A549 (cell line): ENCODE measurements around the gene IQCE. TPM values are rescaled to one million over a fixed set of nuclear protein-coding genes. Genes with fewer than 3 reads are reported as not detected.

Source experiments
- ATAC-seq, 2 experiments: fragments of 200-7000 bp in 1 of 2; fragments of >200 bp in 1 of 2; cut with Nextera tagmentation in 1 of 2; cut with Tn5 transposase in 1 of 2; 3 replicates each; pipeline versions ENCODE4 v1.8.0 to v1.9.1; 2018 to 2020; ENCODE audit warnings: mild to moderate bottlenecking in 1 of 2, moderate library complexity in 1 of 2
- CTCF ChIA-PET: fragments of 300-600 bp; sonication (Branson Sonifier 250); formaldehyde crosslinking; extraction: SDS; loops from one replicate; lab custom pipeline; 2021; ENCODE audit warnings: antibody characterized with exemption, inconsistent platforms; lab: Yijun Ruan, JAX
- POLR2A ChIA-PET: fragments of 350-600 bp; formaldehyde crosslinking; extraction: SDS; loops from one replicate; lab custom pipeline; 2021; ENCODE audit warnings: antibody characterized with exemption, inconsistent platforms; lab: Yijun Ruan, JAX
- DNase-seq, 2 experiments: peaks; one replicate each; pipeline versions ENCODE4 v3.0.0 to v3.0.0-alpha.2; 2011 to 2016; ENCODE audit warnings: low read depth in 1 of 2, low spot score in 1 of 2
- FAIRE-seq: peaks from 2 replicates; lab custom pipeline; 2011; peaks lifted over from hg19 to GRCh38; lab: Jason Lieb, UNC
- H3K27ac ChIP-seq, 2 experiments: fragments of >200 bp; sonication (Bioruptor Twin); formaldehyde crosslinking; 3 replicates each; pipeline ENCODE4 v1.5.1; 2016 to 2017
- H3K4me1 ChIP-seq: fragments of >200 bp; sonication (Bioruptor Twin); formaldehyde crosslinking; 3 replicates; pipeline ENCODE4 v1.6.1; 2016
- H3K4me2 ChIP-seq: fragments of >200 bp; sonication (Bioruptor Twin); formaldehyde crosslinking; 3 replicates; pipeline ENCODE4 v1.6.1; 2016
- H3K4me3 ChIP-seq: fragments of >200 bp; sonication (Bioruptor Twin); formaldehyde crosslinking; 3 replicates; pipeline ENCODE4 v1.5.1; 2016
- H3K9me3 ChIP-seq: fragments of >200 bp; sonication (Bioruptor Twin); formaldehyde crosslinking; 3 replicates; pipeline ENCODE4 v1.6.1; 2016
- CBX2 ChIP-seq: fragments of 200-600 bp; sonication (generic); IDR thresholded peaks from 2 replicates; pipeline ENCODE4 v1.6.1; 2016; ENCODE audit warnings: low read depth, mild to moderate bottlenecking, borderline replicate concordance
- CHD2 ChIP-seq: fragments of 150-350 bp; IDR thresholded peaks from 2 replicates; pipeline ENCODE4 v1.6.1; 2014; ENCODE audit warnings: low read length; ENCODE audit not compliant: partially characterized antibody
- CHD4 ChIP-seq: fragments of 200-600 bp; sonication (generic); IDR thresholded peaks from 2 replicates; pipeline ENCODE4 v1.6.1; 2016; ENCODE audit warnings: antibody characterized with exemption, mild to moderate bottlenecking, borderline replicate concordance
- EHF ChIP-seq: fragments of 250-450 bp; sonication (Bioruptor Pico); IDR thresholded peaks from 2 replicates; pipeline ENCODE4 v1.5.0; 2020; ENCODE audit warnings: mild to moderate bottlenecking
- FOSL2 ChIP-seq, 2 experiments: fragments of 450-650 bp in 1 of 2; fragments of >200 bp in 1 of 2; sonication (Bioruptor Twin) in 1 of 2; formaldehyde crosslinking; IDR thresholded peaks; 2 replicates each; pipeline versions ENCODE4 v1.5.0 to v1.6.1; 2016 to 2020; ENCODE audit warnings: mild to moderate bottlenecking in 1 of 2, moderate library complexity in 1 of 2
- GATA3 ChIP-seq: IDR thresholded peaks from 2 replicates; pipeline ENCODE4 v1.6.1; 2012; ENCODE audit warnings: borderline replicate concordance
- JUN ChIP-seq, 2 experiments: fragments of >200 bp; sonication (Bioruptor Twin); formaldehyde crosslinking; IDR thresholded peaks; 2 replicates in 1 of 2; 3 replicates in 1 of 2; pipeline ENCODE4 v1.6.1; 2016 to 2017
- JUNB ChIP-seq: fragments of >200 bp; sonication (Bioruptor Twin); formaldehyde crosslinking; IDR thresholded peaks from 2 replicates; pipeline ENCODE4 v1.6.1; 2016
- KDM1A ChIP-seq: fragments of 200-600 bp; sonication (generic); IDR thresholded peaks from 2 replicates; pipeline ENCODE4 v1.6.1; 2016; ENCODE audit warnings: low read depth, mild to moderate bottlenecking
- KDM5A ChIP-seq: fragments of 200-600 bp; sonication (generic); IDR thresholded peaks from 2 replicates; pipeline ENCODE4 v1.6.1; 2016; ENCODE audit warnings: antibody characterized with exemption, mild to moderate bottlenecking
- POLR2A ChIP-seq: IDR thresholded peaks from 2 replicates; pipeline ENCODE4 v1.6.1; 2012; ENCODE audit warnings: mild to moderate bottlenecking, low read length
- POLR2AphosphoS2 ChIP-seq: conservative IDR thresholded peaks from 2 replicates; pipeline ENCODE4 v1.6.1; 2012; ENCODE audit warnings: low read length, improper control_type of control experiment, inconsistent platforms
- RFX5 ChIP-seq: fragments of 450-650 bp; IDR thresholded peaks from 2 replicates; pipeline ENCODE4 v1.7.1; 2014; ENCODE audit warnings: antibody characterized with exemption, mild to moderate bottlenecking, moderate library complexity
- RNF2 ChIP-seq: fragments of 200-600 bp; sonication (generic); IDR thresholded peaks from 2 replicates; pipeline ENCODE4 v1.6.1; 2016; ENCODE audit warnings: low read depth, mild to moderate bottlenecking, antibody characterized with exemption, moderate library complexity, borderline replicate concordance
- SMC3 ChIP-seq: fragments of >200 bp; sonication (Bioruptor Twin); formaldehyde crosslinking; IDR thresholded peaks from 3 replicates; pipeline ENCODE4 v1.6.1; 2018; ENCODE audit warnings: inconsistent platforms
- SREBF2 ChIP-seq: fragments of 450-650 bp; IDR thresholded peaks from 2 replicates; pipeline ENCODE4 v1.6.1; 2014; ENCODE audit warnings: mild to moderate bottlenecking, moderate library complexity
- TP53 ChIP-seq: fragments of 250-450 bp; sonication (Bioruptor Pico); IDR thresholded peaks from 2 replicates; pipeline ENCODE4 v1.5.0; 2021; ENCODE audit warnings: mild to moderate bottlenecking, moderate library complexity
- ZFP36 ChIP-seq: fragments of 450-650 bp; IDR thresholded peaks from 2 replicates; pipeline ENCODE4 v1.6.1; 2014; ENCODE audit warnings: borderline replicate concordance; ENCODE audit not compliant: partially characterized antibody
- WGBS: methylation state at CpG from one replicate; pipeline ENCODE4 v1.1.6; 2017; ENCODE audit errors: missing lambda C conversion rate; 5-methylcytosine and 5-hydroxymethylcytosine counted together
- polyA plus RNA-seq, 4 experiments: library from polyadenylated mRNA; depleted of rRNA in 3 of 4; stranded (reverse); fragments of >200 nt; fragmentation: RNase III in 1 of 4; extraction: RNeasy Plus Mini Kit Qiagen cat#74134 plus additional on column Dnase treatment in 1 of 4; gene quantifications; 2 replicates in 3 of 4; 3 replicates in 1 of 4; pipeline ENCODE4 v1.2.3, GENCODE V29; 2011 to 2017
- TF ChIP-seq, protein P1 (sequence below): IDR thresholded peaks from 2 replicates; pipeline ENCODE4 v1.6.1; 2012
- TF ChIP-seq, protein P2 (sequence below): fragments of >200 bp; sonication (Bioruptor Twin); formaldehyde crosslinking; IDR thresholded peaks from 3 replicates; pipeline ENCODE4 v1.6.1; 2016
- TF ChIP-seq, protein P3 (sequence below): IDR thresholded peaks from 2 replicates; pipeline ENCODE4 v1.6.1; 2012; ENCODE audit warnings: low read depth, borderline replicate concordance

The IQCE gene
- polyA plus RNA-seq, 2 of the 4 experiments (the other 2 are of a cell fraction), result 10.6 to 13.0 TPM

DNA sequence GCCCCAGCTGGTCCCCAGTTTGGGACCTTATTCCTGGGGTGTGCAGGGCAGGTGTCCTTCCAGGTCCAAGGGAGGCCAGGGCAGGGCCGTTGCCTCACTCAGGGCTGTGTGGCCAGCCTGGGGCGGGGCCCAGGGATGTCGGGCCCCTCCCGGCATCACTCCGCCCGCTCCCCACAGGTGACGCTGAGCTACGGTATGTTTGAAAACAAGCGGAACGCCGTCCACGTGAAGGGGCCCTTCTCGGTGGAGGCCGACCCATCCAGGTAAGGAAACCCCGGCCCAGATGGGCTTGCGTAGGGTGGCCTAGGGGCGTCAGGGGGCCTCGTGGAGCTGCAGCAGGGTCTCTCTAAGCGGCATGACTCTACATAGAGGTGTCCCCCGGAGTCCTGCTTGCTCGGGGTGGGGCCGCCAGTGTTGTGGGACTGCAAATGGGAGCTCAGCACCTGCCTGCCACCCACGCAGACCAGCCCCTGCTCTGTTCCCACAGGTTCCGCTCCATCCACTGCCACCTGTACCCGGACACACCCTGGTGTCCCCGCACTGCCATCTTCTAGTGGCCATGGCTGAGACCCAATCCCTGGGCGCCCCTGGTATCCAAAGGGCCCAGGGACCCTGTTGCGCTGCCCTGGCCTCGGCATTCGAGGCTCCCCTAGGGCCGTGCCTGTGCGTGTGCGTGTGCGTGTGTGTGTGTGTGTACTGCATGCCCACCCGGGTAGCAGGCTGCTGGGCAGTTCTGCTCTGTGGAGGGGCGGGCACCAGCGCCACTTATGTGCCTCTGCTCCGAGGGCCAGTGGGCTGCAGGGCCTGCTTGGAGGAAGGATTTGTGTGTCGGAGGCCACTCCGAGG is 31.9 kb upstream of the IQCE start:
- Histone ChIP-seq H3K27ac (peak overlapping the region; percentile 95 to 96), H3K4me3 (no peak overlapping the region), H3K4me2 (peak overlapping the region; percentile 78), H3K4me1 (peaks cover 93% of the 10 kb centered on the region), H3K9me3 (no peaks in the 10 kb centered on the region)
- DNase-seq (no peak), FAIRE-seq (no peak), ATAC-seq (no peak)
- ChIA-PET POLR2A (no interaction called here), CTCF (interaction anchor here (0.8 to 1.7 kb wide), 6 partner anchors 12 to 58 kb away, joined by 3 to 4 read pairs (median 3); no protein-coding TSS in a partner anchor)
- WGBS, result 88% methylated on average over 23 of the region's 40 CpGs
- TF ChIP-seq, protein P1, sequence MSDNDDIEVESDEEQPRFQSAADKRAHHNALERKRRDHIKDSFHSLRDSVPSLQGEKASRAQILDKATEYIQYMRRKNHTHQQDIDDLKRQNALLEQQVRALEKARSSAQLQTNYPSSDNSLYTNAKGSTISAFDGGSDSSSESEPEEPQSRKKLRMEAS, result 0 out of 2 replicates have a peak, but pooled peaks have one; percentile 3
- no peak for TF ChIP-seq GATA3

DNA sequence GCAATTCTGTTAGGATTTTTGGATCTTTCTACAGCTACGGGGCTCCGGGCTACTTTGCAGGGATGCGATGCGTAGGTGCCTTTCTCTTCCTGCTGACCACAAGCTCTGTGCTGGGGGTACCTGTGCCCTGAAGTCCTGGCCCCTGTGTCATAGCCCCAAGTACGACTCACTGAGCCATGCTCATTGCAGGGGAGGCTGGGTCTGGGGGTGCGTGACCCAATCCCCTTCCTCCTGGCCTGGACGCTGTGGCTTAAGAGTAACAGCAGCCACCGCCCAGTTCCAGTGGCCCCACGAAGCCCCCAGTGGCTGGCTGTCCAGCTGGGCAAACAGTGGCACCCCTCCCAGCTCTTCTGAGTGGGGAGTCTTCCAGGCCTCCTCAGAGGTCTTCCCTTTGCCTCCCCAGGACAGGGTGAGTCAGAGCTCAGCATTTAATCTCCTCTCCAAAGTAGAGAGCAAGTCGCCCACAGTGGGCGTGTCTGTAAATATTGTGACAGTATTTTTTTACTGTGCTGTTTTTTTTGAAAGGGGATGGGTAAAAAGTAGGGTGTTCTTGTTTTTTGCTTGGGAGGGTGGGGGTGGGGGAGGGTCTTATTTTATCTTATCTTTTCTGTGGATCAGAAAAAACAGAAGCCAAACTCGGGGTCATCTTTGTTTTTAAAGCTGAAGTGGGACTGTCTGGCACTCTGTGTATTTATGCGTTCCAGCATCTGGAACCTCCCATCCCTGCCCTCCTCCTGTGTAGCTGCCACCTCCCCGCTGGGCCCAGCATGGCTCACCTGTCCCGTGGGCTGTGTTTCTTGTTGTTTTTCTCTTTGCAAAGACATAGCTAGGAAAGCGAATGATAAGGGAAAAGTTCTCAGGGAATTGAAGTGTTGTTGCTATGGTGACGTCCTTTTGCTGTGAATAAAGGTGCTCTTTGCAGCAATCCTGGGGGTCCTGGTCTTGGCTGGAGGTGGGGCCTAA is 31.0 kb upstream of the IQCE start:
- FAIRE-seq, result no peak
- peaks cover 84% of the 10 kb centered on the region for H3K4me1 ChIP-seq
- peak overlapping the region; percentile 95 to 96 for H3K27ac ChIP-seq
- 26% methylated on average over 17 of the region's 17 CpGs for WGBS
- H3K4me2 ChIP-seq, result peak overlapping the region; percentile 78
- peak; percentile 71 to 75 for DNase-seq
- H3K4me3 ChIP-seq, result no peak overlapping the region
- peak in 1 of 2 experiments; percentile 19; a peak in 2 of 6 replicates for ATAC-seq
- POLR2A ChIA-PET, result interaction anchor here (0.5 to 1.0 kb wide), 2 partner anchors 18 to 23 kb away, joined by 3 to 5 read pairs; no protein-coding TSS in a partner anchor
- no peaks in the 10 kb centered on the region for H3K9me3 ChIP-seq
- TF ChIP-seq CHD4 (no peak), KDM1A (no peak), SMC3 (0 out of 3 replicates have a peak, but pooled peaks have one; percentile 9), FOSL2 (IDR thresholded peaks at IDR 0.05) (peak; percentile 58; the same call in 1 of the 2 replicates), FOSL2 (CRISPR knock-in tag; IDR thresholded peaks at IDR 0.05) (peak; percentile 58; the same call in 1 of the 2 replicates), JUNB (peak; percentile 51), EHF (CRISPR knock-in tag) (no peak), JUN (IDR thresholded peaks at IDR 0.05) (0 out of 5 replicates have a peak, but pooled peaks of 1 of the 2 experiments have one; percentile 27), RNF2 (no peak)
- TF ChIP-seq, all 56 proteins: peak for 4
- CTCF ChIA-PET, result interaction anchor here (0.8 to 1.7 kb wide), 7 partner anchors 17 to 77 kb away, joined by 3 to 4 read pairs (median 3); no protein-coding TSS in a partner anchor

DNA sequence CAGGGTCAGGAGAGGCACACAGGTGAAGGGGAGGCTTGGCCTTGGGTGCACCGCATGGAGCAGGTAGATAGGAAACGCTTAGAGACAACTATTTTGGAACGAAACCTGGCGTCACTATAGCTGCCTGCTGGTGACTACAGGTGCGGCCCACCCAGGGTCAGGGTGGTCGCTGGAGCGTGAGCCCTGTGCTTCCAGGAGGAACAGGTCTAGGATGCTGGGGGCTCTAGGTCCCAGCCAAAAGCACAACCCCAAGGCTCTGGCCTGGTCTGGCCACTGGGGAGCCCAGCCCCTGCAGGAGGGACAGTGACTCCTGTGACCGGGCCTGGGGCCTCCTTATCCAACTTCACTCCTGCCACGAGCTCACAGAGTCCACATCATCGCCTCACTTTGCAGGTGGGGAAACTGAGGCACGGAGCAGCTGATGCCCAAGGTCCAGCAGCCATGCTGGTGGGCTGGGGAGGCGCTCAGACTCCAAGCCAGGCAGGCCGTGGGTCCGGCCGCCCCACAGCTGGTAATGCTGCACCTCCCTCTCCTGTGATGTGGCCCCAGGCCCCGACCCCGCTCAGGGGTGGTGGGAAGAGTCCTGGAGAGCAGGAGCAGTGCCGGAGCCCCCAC is 30.2 kb upstream of the IQCE start:
- Histone ChIP-seq H3K4me2 (peak overlapping the region; percentile 78), H3K4me1 (peaks cover 76% of the 10 kb centered on the region)
- no peak for TF ChIP-seq CHD2
- TF ChIP-seq, protein P2, sequence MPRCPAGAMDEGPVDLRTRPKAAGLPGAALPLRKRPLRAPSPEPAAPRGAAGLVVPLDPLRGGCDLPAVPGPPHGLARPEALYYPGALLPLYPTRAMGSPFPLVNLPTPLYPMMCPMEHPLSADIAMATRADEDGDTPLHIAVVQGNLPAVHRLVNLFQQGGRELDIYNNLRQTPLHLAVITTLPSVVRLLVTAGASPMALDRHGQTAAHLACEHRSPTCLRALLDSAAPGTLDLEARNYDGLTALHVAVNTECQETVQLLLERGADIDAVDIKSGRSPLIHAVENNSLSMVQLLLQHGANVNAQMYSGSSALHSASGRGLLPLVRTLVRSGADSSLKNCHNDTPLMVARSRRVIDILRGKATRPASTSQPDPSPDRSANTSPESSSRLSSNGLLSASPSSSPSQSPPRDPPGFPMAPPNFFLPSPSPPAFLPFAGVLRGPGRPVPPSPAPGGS, result no peak
- TF ChIP-seq FOSL2 (IDR thresholded peaks at IDR 0.05), result no peak
- TF ChIP-seq FOSL2 (CRISPR knock-in tag; IDR thresholded peaks at IDR 0.05), result no peak
- no peak for TF ChIP-seq CBX2
- TF ChIP-seq RFX5, result no peak
- TF ChIP-seq POLR2AphosphoS2, result no peak
- TF ChIP-seq KDM1A, result no peak
- TF ChIP-seq KDM5A, result no peak
- TF ChIP-seq SREBF2, result no peak
- no peak for TF ChIP-seq POLR2A
- no peak for TF ChIP-seq ZFP36
- TF ChIP-seq TP53 (CRISPR knock-in tag), result no peak
- TF ChIP-seq, protein P3, sequence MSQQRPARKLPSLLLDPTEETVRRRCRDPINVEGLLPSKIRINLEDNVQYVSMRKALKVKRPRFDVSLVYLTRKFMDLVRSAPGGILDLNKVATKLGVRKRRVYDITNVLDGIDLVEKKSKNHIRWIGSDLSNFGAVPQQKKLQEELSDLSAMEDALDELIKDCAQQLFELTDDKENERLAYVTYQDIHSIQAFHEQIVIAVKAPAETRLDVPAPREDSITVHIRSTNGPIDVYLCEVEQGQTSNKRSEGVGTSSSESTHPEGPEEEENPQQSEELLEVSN, result no peak
- TF ChIP-seq, all 56 proteins: peak for 0
- FAIRE-seq, result no peak
- POLR2A ChIA-PET, result interaction anchor here (1.0 kb wide), 1 partner anchor 17 kb away, joined by 3 read pairs; no protein-coding TSS in a partner anchor
- WGBS, result 57% methylated on average over 9 of the region's 18 CpGs
- no peak for ATAC-seq
- H3K9me3 ChIP-seq, result no peaks in the 10 kb centered on the region
- CTCF ChIA-PET, result interaction anchor here (1.1 to 1.5 kb wide), 3 partner anchors 17 to 78 kb away, joined by 3 read pairs; no protein-coding TSS in a partner anchor
- H3K4me3 ChIP-seq, result no peak overlapping the region
- H3K27ac ChIP-seq, result peak overlapping the region; percentile 95 to 96
- no peak for DNase-seq
